ENCODE data around the gene DAPL1. TPM values are rescaled to one million over a fixed set of nuclear protein-coding genes. Genes with fewer than 3 reads are reported as not detected.

Gene DAPL1, protein sequence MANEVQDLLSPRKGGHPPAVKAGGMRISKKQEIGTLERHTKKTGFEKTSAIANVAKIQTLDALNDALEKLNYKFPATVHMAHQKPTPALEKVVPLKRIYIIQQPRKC
- not detected in 2 replicates for total RNA-seq

DNA sequence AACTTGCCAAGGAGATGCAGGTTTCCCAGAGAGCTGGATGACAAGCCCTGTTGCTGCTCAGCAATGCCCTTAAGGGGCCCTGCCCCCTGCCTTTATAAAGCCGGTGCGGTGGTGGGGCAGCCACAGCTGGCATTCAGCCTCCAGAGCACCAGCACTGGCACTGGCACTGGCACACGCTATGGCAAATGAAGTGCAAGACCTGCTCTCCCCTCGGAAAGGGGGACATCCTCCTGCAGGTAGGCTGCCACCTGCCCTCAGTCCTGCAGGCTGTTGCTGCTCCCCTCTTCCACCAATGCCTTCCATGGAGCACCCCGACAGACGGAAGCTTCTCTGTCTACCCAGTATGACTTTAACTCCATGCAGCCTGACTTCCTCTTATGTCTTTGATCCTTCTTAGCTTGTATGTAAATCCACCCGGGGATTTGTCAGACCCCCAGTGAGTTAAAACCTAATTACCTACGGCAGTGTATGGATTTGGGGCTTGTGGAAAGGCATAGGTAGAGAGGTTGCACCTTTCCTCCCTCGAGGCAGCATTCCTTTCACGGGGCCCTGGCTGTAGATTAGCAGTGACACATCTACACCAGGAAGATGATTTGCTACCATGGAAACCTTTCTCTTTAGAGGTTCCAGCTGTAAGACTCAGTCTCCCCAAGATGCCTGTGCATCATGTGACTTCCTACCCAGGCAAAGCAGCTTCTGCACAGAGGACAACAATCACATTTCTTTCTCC is at the start of gene DAPL1:
Gene DAPL1 (plus strand): TSS at position 123 of the 730 bp plus-strand sequence. CDS start 56 bp downstream, at position 179.

Other genes with a start within 250 kb of the DAPL1 start
- 12.4 and 27.7 TPM in 2 replicates for gene TANC1, start 173.3 kb downstream of the DAPL1 start, total RNA-seq

All from uterine smooth muscle cell (primary cell).